Measurements from ENCODE around the gene LGR5.

Gene LGR5

GRCh38 chr12:71460318-71460717 is 20.7 kb downstream of the LGR5 start:
- no peak for TF ChIP-seq CTCF (IDR thresholded peaks at IDR 0.05; ENCODE audit: low read depth, low read length)
- Histone ChIP-seq H3K27me3 (no peaks in the 10 kb centered on the region), H3K4me1 (peaks cover 15% of the 10 kb centered on the region), H3K4me3 (ENCODE audit: low read depth, low read length) (no peak overlapping the region), H3K9me3 (no peaks in the 10 kb centered on the region), H3K36me3 (peaks cover 3% of the 10 kb centered on the region; the same call in 1 of the 2 replicates)
- no peak for DNase-seq

- TF ChIP-seq CTCF (IDR thresholded peaks at IDR 0.05; ENCODE audit: low read depth, low read length), result no peak
- H3K9me3 ChIP-seq, result no peaks in the 10 kb centered on the region
- no peak for DNase-seq
- H3K27me3 ChIP-seq, result no peaks in the 10 kb centered on the region
- peaks cover 12% of the 10 kb centered on the region for H3K4me1 ChIP-seq
- H3K4me3 ChIP-seq (ENCODE audit: low read depth, low read length), result no peak overlapping the region
- H3K36me3 ChIP-seq, result peaks cover 8% of the 10 kb centered on the region
Measured at GRCh38 chr12:71460850-71461609, 21.4 kb downstream of the LGR5 start.

- TF ChIP-seq CTCF (IDR thresholded peaks at IDR 0.05; ENCODE audit: low read depth, low read length), result no peak
- Histone ChIP-seq H3K27me3 (no peaks in the 10 kb centered on the region), H3K36me3 (peaks cover 8% of the 10 kb centered on the region), H3K4me1 (peaks cover 12% of the 10 kb centered on the region), H3K9me3 (no peaks in the 10 kb centered on the region), H3K4me3 (ENCODE audit: low read depth, low read length) (no peak overlapping the region)
- no peak for DNase-seq
Measured at GRCh38 chr12:71461787-71462328, 22.3 kb downstream of the LGR5 start.

GRCh38 chr12:71465796-71466195 is 26.2 kb downstream of the LGR5 start:
- Histone ChIP-seq H3K36me3 (peaks cover 8% of the 10 kb centered on the region), H3K9me3 (no peaks in the 10 kb centered on the region), H3K4me3 (ENCODE audit: low read depth, low read length) (no peak overlapping the region), H3K27me3 (no peaks in the 10 kb centered on the region), H3K4me1 (peaks cover 16% of the 10 kb centered on the region)
- TF ChIP-seq CTCF (IDR thresholded peaks at IDR 0.05; ENCODE audit: low read depth, low read length), result no peak
- DNase-seq, result peak; percentile 45

- Histone ChIP-seq H3K27me3 (no peaks in the 10 kb centered on the region), H3K9me3 (no peaks in the 10 kb centered on the region), H3K36me3 (peaks cover 8% of the 10 kb centered on the region), H3K4me3 (ENCODE audit: low read depth, low read length) (no peak overlapping the region), H3K4me1 (peaks cover 14% of the 10 kb centered on the region)
- DNase-seq, result peak; percentile 70
- TF ChIP-seq CTCF (IDR thresholded peaks at IDR 0.05; ENCODE audit: low read depth, low read length), result no peak
Measured at GRCh38 chr12:71469258-71469750, 29.7 kb downstream of the LGR5 start.

- Histone ChIP-seq H3K36me3 (peaks cover 4% of the 10 kb centered on the region), H3K4me3 (ENCODE audit: low read depth, low read length) (no peak overlapping the region), H3K27me3 (no peaks in the 10 kb centered on the region), H3K4me1 (peaks cover 10% of the 10 kb centered on the region), H3K9me3 (no peaks in the 10 kb centered on the region)
- DNase-seq, result no peak
- TF ChIP-seq CTCF (IDR thresholded peaks at IDR 0.05; ENCODE audit: low read depth, low read length), result no peak
Measured at GRCh38 chr12:71472441-71472911, 32.9 kb downstream of the LGR5 start.

All from BE2C (cell line).